ENCODE measurements around the gene NABP1. TPM values are rescaled to one million over a fixed set of nuclear protein-coding genes. Genes with fewer than 3 reads are reported as not detected.
A peak's percentile ranks its signal among the peaks of the same experiment; 100 is the strongest.

Gene NABP1
- total and polyA plus RNA-seq, 10 of the 15 experiments (the other 5 are each of a cell fraction or from before 2014, with no cell fraction given), result 22.9 to 65.7 (median 39.9) TPM

DNA sequence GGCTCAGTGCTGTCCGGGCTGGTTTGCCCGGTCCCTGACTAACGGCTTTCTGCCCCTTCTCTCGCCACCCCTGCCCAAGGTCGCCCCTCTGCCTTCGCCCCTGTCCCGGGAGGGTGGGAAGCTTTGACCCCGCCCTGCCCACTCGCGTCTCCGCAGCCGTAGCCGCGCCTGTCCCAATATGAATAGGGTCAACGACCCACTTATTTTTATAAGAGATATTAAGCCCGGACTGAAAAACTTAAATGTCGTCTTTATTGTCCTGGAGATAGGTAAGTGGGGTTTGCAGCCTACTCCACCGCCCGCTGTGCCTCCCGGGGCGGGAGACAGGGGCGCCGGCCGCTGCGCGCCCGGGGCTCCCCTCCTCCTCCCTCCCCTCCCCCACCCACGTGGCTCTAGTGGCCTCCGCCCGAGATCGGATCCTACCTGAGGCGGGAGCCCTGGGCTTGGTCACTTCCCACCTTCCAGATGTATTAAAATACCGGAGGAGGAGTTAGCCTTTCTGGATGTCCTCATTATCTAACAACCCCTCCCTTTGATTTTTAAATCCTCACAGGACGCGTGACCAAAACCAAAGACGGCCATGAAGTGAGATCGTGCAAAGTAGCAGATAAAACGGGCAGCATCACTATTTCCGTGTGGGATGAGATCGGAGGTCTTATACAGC, 633 bp downstream of the NABP1 start (continued):
- no peak for TF ChIP-seq MTA2 (IDR thresholded peaks at IDR 0.05; ENCODE audit: low read depth)
- no peak for TF ChIP-seq KDM1A (IDR thresholded peaks at IDR 0.05; ENCODE audit: borderline replicate concordance)
- no peak for TF ChIP-seq SREBF2 (IDR thresholded peaks at IDR 0.05; ENCODE audit: low read length)
- TF ChIP-seq CHD1 (IDR thresholded peaks at IDR 0.05; ENCODE audit: low read depth, low read length), result 0 out of 2 replicates have a peak, but pooled peaks have one; percentile 72
- TF ChIP-seq ZNF384 (IDR thresholded peaks at IDR 0.05; ENCODE audit: borderline replicate concordance, low read depth, low read length), result no peak; the same call in 1 of the 2 replicates
- TF ChIP-seq FOXK2 (IDR thresholded peaks at IDR 0.05), result no peak
- TF ChIP-seq SIX5 (IDR thresholded peaks at IDR 0.05; ENCODE audit: low read depth, low read length, severe bottlenecking), result no peak
- TF ChIP-seq, protein P1, sequence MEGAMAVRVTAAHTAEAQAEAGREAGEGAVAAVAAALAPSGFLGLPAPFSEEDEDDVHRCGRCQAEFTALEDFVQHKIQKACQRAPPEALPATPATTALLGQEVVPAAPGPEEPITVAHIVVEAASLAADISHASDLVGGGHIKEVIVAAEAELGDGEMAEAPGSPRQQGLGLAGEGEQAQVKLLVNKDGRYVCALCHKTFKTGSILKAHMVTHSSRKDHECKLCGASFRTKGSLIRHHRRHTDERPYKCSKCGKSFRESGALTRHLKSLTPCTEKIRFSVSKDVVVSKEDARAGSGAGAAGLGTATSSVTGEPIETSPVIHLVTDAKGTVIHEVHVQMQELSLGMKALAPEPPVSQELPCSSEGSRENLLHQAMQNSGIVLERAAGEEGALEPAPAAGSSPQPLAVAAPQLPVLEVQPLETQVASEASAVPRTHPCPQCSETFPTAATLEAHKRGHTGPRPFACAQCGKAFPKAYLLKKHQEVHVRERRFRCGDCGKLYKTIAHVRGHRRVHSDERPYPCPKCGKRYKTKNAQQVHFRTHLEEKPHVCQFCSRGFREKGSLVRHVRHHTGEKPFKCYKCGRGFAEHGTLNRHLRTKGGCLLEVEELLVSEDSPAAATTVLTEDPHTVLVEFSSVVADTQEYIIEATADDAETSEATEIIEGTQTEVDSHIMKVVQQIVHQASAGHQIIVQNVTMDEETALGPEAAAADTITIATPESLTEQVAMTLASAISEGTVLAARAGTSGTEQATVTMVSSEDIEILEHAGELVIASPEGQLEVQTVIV (IDR thresholded peaks at IDR 0.05; ENCODE audit: borderline replicate concordance, partially characterized antibody), result no peak
- no peak for TF ChIP-seq RB1 (IDR thresholded peaks at IDR 0.05; ENCODE audit: borderline replicate concordance)
- no peak for TF ChIP-seq CBFB (IDR thresholded peaks at IDR 0.05; ENCODE audit: low read depth)
- TF ChIP-seq SP1 (IDR thresholded peaks at IDR 0.05; ENCODE audit: low read depth, low read length), result no peak
- TF ChIP-seq, protein P2, sequence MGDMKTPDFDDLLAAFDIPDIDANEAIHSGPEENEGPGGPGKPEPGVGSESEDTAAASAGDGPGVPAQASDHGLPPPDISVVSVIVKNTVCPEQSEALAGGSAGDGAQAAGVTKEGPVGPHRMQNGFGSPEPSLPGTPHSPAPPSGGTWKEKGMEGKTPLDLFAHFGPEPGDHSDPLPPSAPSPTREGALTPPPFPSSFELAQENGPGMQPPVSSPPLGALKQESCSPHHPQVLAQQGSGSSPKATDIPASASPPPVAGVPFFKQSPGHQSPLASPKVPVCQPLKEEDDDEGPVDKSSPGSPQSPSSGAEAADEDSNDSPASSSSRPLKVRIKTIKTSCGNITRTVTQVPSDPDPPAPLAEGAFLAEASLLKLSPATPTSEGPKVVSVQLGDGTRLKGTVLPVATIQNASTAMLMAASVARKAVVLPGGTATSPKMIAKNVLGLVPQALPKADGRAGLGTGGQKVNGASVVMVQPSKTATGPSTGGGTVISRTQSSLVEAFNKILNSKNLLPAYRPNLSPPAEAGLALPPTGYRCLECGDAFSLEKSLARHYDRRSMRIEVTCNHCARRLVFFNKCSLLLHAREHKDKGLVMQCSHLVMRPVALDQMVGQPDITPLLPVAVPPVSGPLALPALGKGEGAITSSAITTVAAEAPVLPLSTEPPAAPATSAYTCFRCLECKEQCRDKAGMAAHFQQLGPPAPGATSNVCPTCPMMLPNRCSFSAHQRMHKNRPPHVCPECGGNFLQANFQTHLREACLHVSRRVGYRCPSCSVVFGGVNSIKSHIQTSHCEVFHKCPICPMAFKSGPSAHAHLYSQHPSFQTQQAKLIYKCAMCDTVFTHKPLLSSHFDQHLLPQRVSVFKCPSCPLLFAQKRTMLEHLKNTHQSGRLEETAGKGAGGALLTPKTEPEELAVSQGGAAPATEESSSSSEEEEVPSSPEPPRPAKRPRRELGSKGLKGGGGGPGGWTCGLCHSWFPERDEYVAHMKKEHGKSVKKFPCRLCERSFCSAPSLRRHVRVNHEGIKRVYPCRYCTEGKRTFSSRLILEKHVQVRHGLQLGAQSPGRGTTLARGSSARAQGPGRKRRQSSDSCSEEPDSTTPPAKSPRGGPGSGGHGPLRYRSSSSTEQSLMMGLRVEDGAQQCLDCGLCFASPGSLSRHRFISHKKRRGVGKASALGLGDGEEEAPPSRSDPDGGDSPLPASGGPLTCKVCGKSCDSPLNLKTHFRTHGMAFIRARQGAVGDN (IDR thresholded peaks at IDR 0.05), result peak; percentile 57; the same call in 1 of the 2 replicates
- TF ChIP-seq, protein P3, sequence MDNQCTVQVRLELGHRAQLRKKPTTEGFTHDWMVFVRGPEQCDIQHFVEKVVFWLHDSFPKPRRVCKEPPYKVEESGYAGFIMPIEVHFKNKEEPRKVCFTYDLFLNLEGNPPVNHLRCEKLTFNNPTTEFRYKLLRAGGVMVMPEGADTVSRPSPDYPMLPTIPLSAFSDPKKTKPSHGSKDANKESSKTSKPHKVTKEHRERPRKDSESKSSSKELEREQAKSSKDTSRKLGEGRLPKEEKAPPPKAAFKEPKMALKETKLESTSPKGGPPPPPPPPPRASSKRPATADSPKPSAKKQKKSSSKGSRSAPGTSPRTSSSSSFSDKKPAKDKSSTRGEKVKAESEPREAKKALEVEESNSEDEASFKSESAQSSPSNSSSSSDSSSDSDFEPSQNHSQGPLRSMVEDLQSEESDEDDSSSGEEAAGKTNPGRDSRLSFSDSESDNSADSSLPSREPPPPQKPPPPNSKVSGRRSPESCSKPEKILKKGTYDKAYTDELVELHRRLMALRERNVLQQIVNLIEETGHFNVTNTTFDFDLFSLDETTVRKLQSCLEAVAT (IDR thresholded peaks at IDR 0.05), result peak; percentile 4
- no peak for TF ChIP-seq CBX3 (IDR thresholded peaks at IDR 0.05; ENCODE audit: borderline replicate concordance, low read depth)
- no peak for TF ChIP-seq MYB (IDR thresholded peaks at IDR 0.05; ENCODE audit: borderline replicate concordance, low read depth, low read length)
- TF ChIP-seq BRCA1 (IDR thresholded peaks at IDR 0.05; ENCODE audit: low read depth, low read length), result no peak
- no peak for TF ChIP-seq YBX1 (IDR thresholded peaks at IDR 0.05)
- TF ChIP-seq POU2F2 (IDR thresholded peaks at IDR 0.05; ENCODE audit: borderline replicate concordance, low read depth, low read length), result 0 out of 3 replicates have a peak, but pooled peaks have one; percentile 23
- TF ChIP-seq ASH2L (IDR thresholded peaks at IDR 0.05; ENCODE audit: borderline replicate concordance, low read depth), result no peak
- TF ChIP-seq NR2C2 (IDR thresholded peaks at IDR 0.05; ENCODE audit: borderline replicate concordance, control insufficient read depth, insufficient read length, low read depth), result no peak
- TF ChIP-seq NFIC (IDR thresholded peaks at IDR 0.05; ENCODE audit: low read depth, low read length), result no peak
- no peak for TF ChIP-seq RAD21 (IDR thresholded peaks at IDR 0.05; ENCODE audit: insufficient read depth, low read depth, low read length)
- no peak for TF ChIP-seq SPI1 (IDR thresholded peaks at IDR 0.05; ENCODE audit: borderline replicate concordance, insufficient read depth, low read depth, low read length)
- TF ChIP-seq TCF3 (IDR thresholded peaks at IDR 0.05; ENCODE audit: borderline replicate concordance, insufficient read depth, low read depth, low read length), result no peak
